Left renal cortex interstitium (tissue), 4 donors: ENCODE results near the gene SEMA5A. TPM values are rescaled to one million over a fixed set of nuclear protein-coding genes. Genes with fewer than 3 reads are reported as not detected.

Experiments
- DNase-seq, 4 donors: peaks; one replicate each; pipeline ENCODE4 v3.0.0-alpha.2; 2013; ENCODE audit warnings: low read depth in 4 of 4, low spot score in 2 of 4, missing footprints in 1 of 4
- polyA plus RNA-seq, 4 donors: library from polyadenylated mRNA; unstranded; fragments of 120-200 nt; gene quantifications; one replicate each; pipeline ENCODE4 v1.2.1, GENCODE V29; 2013; ENCODE audit not compliant: insufficient read length in 4 of 4

Gene SEMA5A, protein sequence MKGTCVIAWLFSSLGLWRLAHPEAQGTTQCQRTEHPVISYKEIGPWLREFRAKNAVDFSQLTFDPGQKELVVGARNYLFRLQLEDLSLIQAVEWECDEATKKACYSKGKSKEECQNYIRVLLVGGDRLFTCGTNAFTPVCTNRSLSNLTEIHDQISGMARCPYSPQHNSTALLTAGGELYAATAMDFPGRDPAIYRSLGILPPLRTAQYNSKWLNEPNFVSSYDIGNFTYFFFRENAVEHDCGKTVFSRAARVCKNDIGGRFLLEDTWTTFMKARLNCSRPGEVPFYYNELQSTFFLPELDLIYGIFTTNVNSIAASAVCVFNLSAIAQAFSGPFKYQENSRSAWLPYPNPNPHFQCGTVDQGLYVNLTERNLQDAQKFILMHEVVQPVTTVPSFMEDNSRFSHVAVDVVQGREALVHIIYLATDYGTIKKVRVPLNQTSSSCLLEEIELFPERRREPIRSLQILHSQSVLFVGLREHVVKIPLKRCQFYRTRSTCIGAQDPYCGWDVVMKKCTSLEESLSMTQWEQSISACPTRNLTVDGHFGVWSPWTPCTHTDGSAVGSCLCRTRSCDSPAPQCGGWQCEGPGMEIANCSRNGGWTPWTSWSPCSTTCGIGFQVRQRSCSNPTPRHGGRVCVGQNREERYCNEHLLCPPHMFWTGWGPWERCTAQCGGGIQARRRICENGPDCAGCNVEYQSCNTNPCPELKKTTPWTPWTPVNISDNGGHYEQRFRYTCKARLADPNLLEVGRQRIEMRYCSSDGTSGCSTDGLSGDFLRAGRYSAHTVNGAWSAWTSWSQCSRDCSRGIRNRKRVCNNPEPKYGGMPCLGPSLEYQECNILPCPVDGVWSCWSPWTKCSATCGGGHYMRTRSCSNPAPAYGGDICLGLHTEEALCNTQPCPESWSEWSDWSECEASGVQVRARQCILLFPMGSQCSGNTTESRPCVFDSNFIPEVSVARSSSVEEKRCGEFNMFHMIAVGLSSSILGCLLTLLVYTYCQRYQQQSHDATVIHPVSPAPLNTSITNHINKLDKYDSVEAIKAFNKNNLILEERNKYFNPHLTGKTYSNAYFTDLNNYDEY
- 10 to 100 TPM; 34.7 to 37.4 (median 36.2) TPM for polyA plus RNA-seq

DNA sequence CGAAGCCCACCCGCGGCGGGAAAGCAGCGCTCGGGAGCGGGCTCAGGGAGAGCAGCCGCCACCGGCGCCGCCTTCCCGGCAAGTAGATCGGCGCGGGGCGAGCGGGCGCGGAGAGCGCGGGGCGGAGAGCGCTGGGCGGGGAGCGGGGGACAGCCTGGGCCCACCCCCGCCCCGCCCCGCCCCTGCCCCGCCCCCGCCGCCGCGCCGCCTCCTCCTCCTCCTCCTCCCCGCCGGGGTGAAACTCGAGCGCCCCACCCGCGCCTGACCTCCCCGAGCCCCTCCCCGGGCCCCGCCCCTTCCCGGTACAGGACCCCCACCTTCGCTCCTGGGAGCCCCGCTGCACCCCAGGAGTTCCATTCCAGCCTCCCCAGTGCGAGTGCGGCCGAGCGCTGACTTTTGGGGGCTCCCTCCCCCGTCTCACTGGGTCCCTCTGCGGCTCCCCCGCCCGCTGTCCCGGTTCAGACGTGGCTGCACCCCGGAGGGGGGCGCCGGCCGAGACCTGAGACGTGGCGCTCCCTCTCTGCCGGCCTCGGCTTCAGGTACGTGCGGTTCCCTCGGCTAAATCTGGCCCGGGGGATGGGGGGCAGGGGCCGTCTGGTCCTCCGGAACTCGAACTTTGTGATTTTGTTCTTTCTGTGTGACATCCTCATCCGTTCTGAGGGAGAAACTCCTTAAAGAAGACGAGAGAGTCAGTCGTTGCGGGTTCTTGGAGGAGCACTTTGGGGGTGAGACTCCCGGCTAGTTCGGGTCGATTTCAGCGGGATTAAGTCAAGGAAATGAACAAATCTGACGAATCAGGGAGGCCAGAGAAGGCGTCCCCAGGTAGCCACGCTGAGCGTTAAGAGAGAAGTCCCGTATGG, at the start of gene SEMA5A:
Gene SEMA5A (minus strand): TSS at position 84 of the 860 bp plus-strand sequence. CDS start 166,129 bp downstream, outside the sequence.
- peak in 1 of 4 donors; percentile 52 for DNase-seq

DNA sequence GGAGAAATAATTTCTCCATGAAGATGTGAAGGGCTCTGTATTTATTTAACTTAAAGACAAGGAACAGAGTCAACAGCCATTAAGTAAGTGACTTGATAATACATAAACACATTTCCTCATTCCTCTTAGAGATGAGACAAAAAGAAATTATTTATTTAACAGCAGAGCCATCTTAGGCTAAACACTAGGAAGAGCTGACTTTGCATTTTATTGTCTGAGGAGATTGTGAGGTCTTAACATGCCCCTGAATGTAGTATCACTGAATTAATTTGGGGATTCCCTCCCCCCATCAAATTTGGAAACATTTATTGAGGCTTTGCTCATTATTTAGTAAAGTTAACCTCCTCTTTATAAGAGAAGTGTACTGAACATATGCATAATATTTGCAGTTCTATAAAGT, 49.0 kb upstream of the SEMA5A start:
- no peak for DNase-seq

DNA sequence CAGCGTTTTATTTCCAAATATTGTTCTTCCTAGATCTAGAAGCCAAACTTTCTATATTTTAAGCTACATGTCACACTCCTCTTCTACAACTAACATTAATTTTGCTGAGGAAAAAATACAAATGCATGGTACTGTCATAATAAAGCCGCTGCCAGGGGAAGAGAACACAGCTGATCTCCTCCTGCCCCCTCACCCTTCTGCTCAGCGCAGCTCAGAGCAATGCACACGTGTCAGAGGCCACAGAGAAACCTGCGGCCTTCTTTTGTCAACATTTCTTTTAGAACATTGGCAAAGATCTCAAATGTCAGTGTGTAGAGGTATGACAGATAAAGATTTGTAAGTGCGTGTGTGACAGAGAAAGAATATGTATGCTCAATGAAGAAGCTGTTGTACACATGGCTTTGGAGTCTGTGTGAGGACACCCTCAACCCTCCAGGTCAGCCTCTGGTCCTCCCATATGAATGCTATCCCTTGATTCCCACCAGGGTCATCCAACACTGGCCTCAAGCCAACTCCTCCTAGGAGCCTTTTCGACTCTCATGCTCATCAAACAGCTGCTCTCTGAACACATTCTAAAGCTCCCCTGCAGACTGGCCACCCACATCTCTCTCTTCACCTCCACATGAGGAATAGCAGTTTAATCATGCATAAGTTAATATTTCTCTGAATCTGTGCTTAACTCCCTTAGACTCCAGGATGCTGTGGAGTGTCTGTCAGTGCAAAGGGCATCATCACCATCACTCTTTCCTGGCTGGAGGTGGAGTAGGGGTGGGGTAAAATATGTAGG, 43.4 kb upstream of the SEMA5A start:
- DNase-seq: no peak

DNA sequence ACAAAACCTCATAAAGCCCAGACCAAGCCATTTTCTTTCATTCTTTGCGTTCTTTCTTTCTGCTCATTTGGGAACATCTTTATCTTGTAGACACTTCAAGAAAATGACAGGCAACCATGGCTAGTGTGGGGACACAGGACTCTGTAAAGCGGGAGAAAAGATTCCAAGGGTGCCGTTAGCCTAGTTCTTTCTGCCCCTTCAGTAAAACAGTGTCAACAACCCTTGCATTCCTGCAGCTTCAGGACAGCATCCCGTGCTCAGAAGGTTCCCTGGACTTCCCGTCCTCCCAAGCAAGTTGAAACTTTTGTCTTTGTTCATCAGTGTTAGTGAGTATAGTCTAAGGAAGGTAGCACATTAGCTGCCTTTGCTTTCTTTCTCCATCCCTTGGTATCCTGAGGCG, 42.4 kb upstream of the SEMA5A start:
- DNase-seq: no peak

DNA sequence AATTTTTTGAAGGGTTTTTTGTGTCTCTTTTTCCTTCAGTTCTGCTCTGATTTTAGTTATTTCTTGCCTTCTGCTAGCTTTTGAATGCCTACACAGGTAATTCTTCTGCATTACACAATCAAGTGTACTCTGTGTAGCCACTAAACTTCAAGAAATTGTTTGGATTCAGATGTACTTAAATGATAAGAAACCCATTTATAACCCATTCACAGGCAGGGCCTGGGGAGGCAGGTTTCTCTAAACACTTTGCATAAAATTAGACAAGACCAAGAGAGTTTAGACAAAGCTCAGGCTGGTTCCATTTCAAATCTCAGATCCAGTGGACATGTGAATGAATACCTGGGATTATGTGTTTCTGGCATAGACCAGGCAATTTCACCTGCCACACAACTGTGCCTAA, 41.3 kb upstream of the SEMA5A start:
- no peak for DNase-seq

DNA sequence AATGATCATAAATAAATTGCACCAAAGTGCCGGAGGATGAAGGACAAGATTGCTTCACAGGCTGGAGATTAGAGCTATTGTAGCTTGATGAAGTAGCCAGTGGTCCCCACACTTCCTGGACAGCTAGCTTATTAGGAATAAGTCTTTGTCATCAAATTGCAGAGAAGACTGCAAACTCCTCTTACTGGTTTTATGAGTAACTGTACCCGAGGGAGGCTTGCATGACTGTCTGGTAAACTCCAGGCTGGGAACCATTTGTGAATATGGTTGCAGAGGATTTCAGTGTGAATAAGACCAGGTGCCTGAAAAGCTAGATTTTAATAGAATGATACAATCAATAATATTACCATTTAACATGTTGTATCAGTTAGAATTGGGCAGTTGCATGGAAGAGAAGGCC, 36.5 kb upstream of the SEMA5A start:
- DNase-seq: no peak

DNA sequence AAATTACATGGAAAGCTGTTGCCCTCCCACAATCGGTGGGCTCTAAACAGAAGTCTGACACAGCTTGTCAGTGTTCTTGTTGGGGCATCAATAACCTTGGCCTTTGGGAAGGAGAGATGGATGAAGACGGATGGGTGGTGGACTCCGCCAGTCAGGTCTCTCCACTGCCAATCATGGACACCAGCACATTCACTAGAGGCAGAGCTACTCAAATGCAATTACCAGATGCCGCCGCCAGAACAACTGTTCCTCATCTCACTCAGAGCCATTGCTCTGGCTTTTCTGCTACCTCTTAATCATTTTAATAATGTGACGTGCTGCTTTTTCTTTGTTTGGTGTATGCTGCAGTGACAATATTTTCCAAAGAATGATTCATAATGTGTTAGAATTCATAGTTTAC, 27.9 kb upstream of the SEMA5A start:
- no peak for DNase-seq

DNA sequence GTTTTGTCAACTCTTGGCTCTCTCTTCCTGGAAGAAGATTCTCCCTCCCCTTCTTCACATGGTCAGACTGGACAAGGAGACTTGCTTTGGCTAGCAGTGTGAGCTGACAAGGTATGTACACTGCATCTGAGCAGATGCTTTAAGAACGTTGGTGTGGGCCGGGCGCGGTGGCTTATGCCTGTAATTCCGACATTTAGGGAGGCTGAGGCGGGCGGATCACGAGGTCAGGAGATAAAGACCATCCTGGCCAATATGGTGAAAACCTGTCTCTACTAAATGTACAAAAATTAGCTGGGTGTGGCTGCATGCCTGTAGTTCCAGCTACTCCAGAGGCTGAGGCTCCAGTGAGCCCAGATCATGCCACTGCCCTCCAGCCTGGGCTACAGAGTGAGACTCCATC, 26.4 kb upstream of the SEMA5A start:
- no peak for DNase-seq

DNA sequence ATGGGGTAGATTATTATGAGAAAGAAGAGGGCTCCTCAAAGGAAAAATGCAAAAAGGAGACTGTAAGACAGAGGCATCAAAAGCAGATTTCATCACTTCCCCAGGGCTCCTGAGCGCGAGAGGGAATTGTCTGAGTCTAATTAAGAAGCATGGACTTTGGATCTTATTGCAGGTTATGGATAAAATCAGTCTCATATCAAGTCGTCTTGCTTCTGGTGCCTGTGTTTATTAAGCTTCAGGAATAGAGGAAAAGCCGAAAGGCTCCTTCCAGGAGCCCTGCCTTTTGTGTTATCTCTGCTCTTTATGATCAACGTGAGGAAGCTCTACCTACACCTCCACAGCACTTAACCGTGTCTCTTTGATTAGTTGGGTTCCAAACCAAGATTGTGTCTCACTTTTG, 25.0 kb upstream of the SEMA5A start:
- DNase-seq: no peak

DNA sequence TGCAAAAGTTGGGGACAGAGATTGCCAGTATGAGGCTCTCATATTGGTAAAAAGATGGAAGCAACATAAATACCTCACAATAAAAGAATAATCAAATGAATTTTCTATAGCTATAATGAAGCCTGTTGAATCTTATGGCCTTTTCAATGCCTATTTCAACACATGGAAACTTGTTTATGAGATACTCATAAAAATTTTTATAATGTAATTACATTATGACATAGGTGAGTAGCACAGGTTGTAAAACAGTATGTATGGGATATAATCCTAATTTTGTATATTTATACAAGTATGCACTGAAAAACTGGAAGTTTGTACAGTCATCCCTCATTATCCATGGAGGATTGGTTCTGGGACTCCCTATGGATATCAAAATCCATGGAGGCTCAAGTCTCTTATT, 21.2 kb upstream of the SEMA5A start:
- no peak for DNase-seq

DNA sequence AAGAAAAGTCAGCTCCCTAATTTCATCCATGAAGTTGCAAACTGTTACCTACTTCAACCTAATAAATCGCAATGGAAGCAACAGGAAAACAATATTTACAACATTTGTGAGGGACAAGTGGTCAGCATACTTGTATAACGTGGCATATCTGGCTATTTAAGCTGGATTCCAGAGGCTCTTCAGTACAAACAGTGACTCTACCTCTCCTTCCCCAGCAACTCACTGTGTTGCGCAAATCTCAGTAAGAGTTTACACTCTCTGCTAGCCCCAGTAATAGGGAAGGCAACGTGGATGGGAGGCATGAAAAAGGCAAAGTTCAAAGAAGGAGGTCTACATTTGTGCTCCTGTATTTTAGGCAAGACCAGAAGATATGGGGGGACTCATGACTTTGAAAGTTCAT, 18.9 kb upstream of the SEMA5A start:
- DNase-seq: no peak

DNA sequence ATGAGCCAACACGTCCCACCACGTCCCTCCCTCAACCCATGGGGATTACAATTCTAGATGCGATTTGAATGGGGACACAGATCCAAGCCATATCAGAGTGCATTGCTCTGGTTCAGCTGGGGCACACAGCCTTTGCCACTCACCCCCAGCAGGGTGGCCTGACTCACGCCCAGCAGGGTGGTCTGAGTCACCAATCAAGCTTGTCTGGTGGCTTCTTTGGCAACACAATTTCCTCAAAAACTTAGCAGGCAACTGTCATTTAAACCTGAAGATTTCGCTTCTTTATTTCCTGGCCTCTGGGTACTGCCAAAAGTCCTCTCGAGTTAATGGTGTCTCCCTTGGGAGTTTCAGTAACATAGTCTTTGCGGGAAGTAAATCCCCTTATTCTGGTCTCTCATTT, 16.3 kb upstream of the SEMA5A start:
- DNase-seq: no peak

DNA sequence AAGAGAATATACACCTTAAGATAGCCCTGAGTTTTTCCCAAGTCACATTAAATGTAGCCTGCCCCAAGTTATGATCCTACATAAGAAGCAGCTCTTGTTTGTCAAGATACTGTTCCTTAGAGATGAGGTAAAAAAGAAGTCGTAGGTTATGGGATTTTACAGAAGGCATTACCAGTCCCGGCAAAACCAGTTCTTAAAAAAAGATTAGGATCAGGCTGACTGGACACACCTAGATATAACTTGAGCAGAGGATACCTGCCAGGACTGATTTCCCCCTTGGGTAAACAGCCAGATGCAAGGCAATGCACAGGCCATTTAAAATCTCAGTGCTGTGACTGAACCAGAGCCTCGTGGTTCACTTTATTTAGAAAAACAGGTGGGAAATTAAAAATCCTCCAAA, 14.1 kb upstream of the SEMA5A start:
- DNase-seq: no peak

DNA sequence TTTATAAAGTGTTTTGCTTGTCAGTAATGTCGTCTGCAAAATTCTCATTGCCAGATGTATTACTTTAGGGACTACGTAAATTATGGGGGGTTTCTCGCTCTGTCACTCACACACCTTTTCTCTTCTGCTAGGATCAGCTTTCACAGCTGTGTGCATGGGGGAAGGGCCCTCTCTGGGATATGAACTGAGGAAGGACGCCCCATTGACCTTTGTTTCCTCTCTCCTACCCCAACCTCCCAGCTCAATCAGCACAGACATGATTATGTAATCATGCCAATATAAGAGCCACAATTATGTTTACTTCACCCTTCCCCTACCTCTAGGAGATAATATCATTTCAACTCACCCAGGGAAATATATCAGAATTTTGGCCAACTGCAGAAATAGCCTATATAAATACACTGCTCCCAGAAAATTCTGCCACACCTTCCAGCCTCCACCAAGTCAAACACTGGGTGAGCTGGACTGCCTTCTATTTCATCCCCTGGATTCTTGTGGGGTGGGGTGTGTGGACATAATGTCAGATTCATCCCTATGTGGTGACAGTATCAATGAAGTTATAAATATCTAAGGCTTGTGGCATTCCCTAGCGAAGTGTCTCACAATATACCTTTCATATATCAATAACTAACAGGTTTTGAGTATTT, 12.6 kb upstream of the SEMA5A start:
- DNase-seq: no peak

DNA sequence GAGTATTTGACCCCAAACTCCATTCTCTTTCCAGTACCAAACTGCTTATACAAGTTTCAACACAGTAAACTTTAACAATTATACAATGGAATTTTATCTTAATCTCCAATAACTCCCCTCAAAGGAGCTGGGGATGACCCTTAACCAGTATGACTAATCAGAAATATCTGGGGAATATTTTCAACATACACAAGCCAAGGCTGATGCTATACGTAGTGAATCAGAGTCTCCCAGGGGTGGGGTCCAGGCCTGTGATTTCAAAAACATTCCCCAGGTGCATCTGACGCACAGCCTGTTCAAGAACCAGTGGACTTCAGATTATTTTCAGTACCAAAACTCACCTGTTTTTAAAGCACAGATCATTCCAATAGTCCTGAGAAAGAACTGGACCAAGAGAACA, 11.8 kb upstream of the SEMA5A start:
- DNase-seq: no peak

DNA sequence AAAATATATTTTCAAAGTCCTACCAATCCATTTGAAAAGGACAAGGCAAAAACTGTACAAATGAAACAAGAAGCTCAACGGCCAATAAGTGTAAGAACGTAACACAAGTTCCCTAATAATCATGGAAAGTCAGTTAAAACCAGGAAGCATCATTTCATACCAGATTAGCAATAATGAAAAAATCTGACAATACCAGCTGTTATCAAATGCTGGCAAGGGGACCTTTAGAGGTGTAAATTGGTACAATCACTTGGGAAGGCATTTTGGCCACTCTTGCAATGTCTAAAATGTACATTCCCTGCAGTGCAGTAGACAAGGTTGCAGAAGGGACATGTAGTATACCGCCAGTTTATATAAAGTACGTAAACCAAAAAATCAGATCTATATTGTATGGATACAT, 10.1 kb upstream of the SEMA5A start:
- DNase-seq: no peak

DNA sequence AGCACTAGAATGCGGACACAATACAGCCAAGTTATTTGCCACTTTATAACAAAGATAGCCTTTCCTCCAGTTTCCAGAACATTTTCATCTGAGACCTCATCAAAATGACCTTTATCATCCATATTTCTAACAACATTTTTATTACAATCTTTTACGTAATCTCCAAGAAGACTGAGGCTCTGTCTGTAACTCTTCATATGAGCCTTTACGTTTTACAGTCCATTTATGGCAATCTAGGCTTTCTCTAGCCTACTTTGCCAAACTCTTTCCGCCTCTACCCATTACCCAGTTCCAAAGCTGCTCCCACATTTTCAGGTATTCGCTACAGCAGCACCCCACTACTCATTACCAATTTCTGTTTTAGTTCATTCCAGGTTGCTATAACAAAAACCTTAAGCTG, 8.2 kb upstream of the SEMA5A start:
- no peak for DNase-seq

DNA sequence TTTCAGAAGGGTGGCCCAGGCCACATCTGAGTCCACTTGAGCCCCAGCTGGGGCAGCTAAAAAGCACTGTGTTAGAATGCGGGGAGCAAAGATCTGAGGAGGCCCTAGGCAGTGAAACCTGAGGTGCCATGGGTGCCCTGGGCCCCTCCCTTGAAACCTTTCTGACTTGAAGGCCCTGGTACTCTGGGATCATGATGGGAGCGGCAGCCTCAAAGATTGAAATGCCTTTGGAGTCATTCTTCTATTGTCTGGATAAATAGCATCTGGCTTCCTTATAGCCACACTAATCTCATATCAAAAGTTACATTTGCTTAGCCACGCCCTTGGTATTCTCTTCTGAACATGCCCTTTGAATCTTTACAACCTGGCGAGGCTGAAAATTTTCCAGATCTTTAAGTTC, 7.7 kb upstream of the SEMA5A start:
- DNase-seq: no peak
